ENCODE results near the gene ATP10B.

The ATP10B gene

DNA sequence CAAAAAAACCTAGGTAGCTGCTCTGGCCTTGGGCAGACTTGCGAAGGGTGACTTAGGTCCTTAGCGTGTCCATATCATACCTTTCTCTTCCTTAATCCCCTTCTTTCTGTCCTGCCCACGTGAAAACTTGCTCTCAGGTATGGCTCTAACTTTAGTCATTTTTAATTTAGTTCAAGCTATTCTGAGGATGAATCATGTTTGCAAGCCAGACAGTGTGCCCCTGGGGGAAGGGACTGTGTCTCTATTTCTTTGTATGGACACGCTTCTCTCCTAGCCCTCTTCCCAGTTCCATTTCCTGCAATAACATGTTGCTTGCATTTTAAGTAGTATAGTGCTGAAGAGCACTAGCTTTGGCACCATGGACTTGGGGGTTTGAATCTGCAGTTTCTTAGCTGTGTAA lies 309.7 kb downstream of the ATP10B start:
- H3K4me1 ChIP-seq (ENCODE audit: control insufficient read depth in 2 of 2, insufficient read depth in 1 of 2, low read depth in 1 of 2, low read length in 2 of 2): no peaks in the 10 kb centered on the region
- H3K27me3 ChIP-seq (ENCODE audit: control insufficient read depth in 3 of 3, insufficient read depth in 3 of 3, low read depth in 1 of 3, low read length in 3 of 3): no peaks in the 10 kb centered on the region
- H3K4ac ChIP-seq (ENCODE audit: low read length): no peak overlapping the region
- H2BK5ac ChIP-seq (ENCODE audit: low read length): no peak overlapping the region
- DNase-seq (ENCODE audit: low spot score): no peak
- H4K91ac ChIP-seq (ENCODE audit: low read depth, low read length, poor library complexity): no peak overlapping the region
- H2BK15ac ChIP-seq (ENCODE audit: low read length): no peak overlapping the region
- no peak overlapping the region for H2BK120ac ChIP-seq (ENCODE audit: low read depth, low read length)
- H3K79me1 ChIP-seq (ENCODE audit: low read depth, low read length): no peaks in the 10 kb centered on the region
- H3K27ac ChIP-seq (replicated peaks; ENCODE audit: low read length): no peak overlapping the region
- H2AFZ ChIP-seq (ENCODE audit: low read length): no peak overlapping the region
- no peak overlapping the region for H3K4me3 ChIP-seq (ENCODE audit: low read length in 2 of 2)
- H3K9ac ChIP-seq (ENCODE audit: low read depth, low read length, poor library complexity): no peak overlapping the region
- H3K14ac ChIP-seq (ENCODE audit: low read length): no peak overlapping the region
- H3K4me2 ChIP-seq (ENCODE audit: insufficient read depth, low read length, poor library complexity, severe bottlenecking): no peak overlapping the region
- H2BK12ac ChIP-seq (ENCODE audit: low read length): no peak overlapping the region
- no peaks in the 10 kb centered on the region for H3K9me3 ChIP-seq (replicated peaks in 1 of 2; ENCODE audit: control insufficient read depth in 2 of 2, insufficient read depth in 1 of 2, low read depth in 1 of 2, low read length in 2 of 2)
- H2AK5ac ChIP-seq (ENCODE audit: low read depth, low read length): no peak overlapping the region
- H3K36me3 ChIP-seq (replicated peaks in 1 of 2; ENCODE audit: control insufficient read depth in 2 of 2, insufficient read depth in 2 of 2, low read length in 2 of 2): no peaks in the 10 kb centered on the region
- H3K18ac ChIP-seq (ENCODE audit: low read length): no peak overlapping the region
- no peak overlapping the region for H3K23ac ChIP-seq (ENCODE audit: low read depth, low read length, poor library complexity)
- no peak overlapping the region for H4K8ac ChIP-seq (ENCODE audit: low read depth, low read length)
- WGBS, 2 donors (ENCODE audit: extremely low coverage in 2 of 2, insufficient read length in 2 of 2, insufficient replicate concordance in 1 of 2): no CpG with 5 or more reads among the region's 4 CpGs

GRCh38 chr5:160539431-160539830 lies 312.6 kb downstream of the ATP10B start:
- no peak overlapping the region for H2BK120ac ChIP-seq (ENCODE audit: low read depth, low read length)
- no peak overlapping the region for H3K9ac ChIP-seq (ENCODE audit: low read depth, low read length, poor library complexity)
- no peak overlapping the region for H3K4ac ChIP-seq (ENCODE audit: low read length)
- no peaks in the 10 kb centered on the region for H3K9me3 ChIP-seq (replicated peaks in 1 of 2; ENCODE audit: control insufficient read depth in 2 of 2, insufficient read depth in 1 of 2, low read depth in 1 of 2, low read length in 2 of 2)
- no peak overlapping the region for H2BK5ac ChIP-seq (ENCODE audit: low read length)
- WGBS, 2 donors (ENCODE audit: extremely low coverage in 2 of 2, insufficient read length in 2 of 2, insufficient replicate concordance in 1 of 2): no CpG with 5 or more reads among the region's 1 CpG
- H3K14ac ChIP-seq (ENCODE audit: low read length): no peak overlapping the region
- DNase-seq (ENCODE audit: low spot score): no peak
- H3K27me3 ChIP-seq (ENCODE audit: control insufficient read depth in 3 of 3, insufficient read depth in 3 of 3, low read depth in 1 of 3, low read length in 3 of 3): no peaks in the 10 kb centered on the region
- H4K91ac ChIP-seq (ENCODE audit: low read depth, low read length, poor library complexity): no peak overlapping the region
- no peak overlapping the region for H3K23ac ChIP-seq (ENCODE audit: low read depth, low read length, poor library complexity)
- H2BK12ac ChIP-seq (ENCODE audit: low read length): no peak overlapping the region
- no peaks in the 10 kb centered on the region for H3K36me3 ChIP-seq (replicated peaks in 1 of 2; ENCODE audit: control insufficient read depth in 2 of 2, insufficient read depth in 2 of 2, low read length in 2 of 2)
- H3K4me3 ChIP-seq (ENCODE audit: low read length in 2 of 2): no peak overlapping the region
- H3K4me1 ChIP-seq (ENCODE audit: control insufficient read depth in 2 of 2, insufficient read depth in 1 of 2, low read depth in 1 of 2, low read length in 2 of 2): no peaks in the 10 kb centered on the region
- H3K18ac ChIP-seq (ENCODE audit: low read length): no peak overlapping the region
- no peaks in the 10 kb centered on the region for H3K79me1 ChIP-seq (ENCODE audit: low read depth, low read length)
- H3K4me2 ChIP-seq (ENCODE audit: insufficient read depth, low read length, poor library complexity, severe bottlenecking): no peak overlapping the region
- H4K8ac ChIP-seq (ENCODE audit: low read depth, low read length): no peak overlapping the region
- no peak overlapping the region for H2BK15ac ChIP-seq (ENCODE audit: low read length)
- H2AK5ac ChIP-seq (ENCODE audit: low read depth, low read length): no peak overlapping the region
- no peak overlapping the region for H3K27ac ChIP-seq (replicated peaks; ENCODE audit: low read length)
- H2AFZ ChIP-seq (ENCODE audit: low read length): no peak overlapping the region

DNA sequence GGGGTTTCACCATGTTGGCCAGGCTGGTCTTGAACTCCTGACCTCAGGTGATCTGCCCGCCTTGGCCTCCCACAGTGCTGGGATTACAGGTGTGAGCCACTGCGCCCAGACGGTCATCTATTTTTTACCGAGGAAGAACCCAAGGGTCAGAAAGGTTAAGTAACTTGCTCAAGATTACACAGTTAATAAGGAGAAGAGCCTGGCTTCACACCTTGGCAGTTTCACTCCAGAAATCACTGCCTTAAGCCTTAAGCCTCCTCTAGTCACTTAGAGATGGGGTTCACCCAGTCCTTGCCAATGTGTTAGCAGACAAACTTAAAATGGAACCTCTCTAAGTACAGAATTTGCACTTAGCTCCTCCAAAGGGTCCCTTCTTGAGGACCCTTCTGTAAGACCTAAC lies 314.1 kb downstream of the ATP10B start:
- H2AK5ac ChIP-seq (ENCODE audit: low read depth, low read length): no peak overlapping the region
- H3K4ac ChIP-seq (ENCODE audit: low read length): no peak overlapping the region
- H2AFZ ChIP-seq (ENCODE audit: low read length): no peak overlapping the region
- H3K27me3 ChIP-seq (ENCODE audit: control insufficient read depth in 3 of 3, insufficient read depth in 3 of 3, low read depth in 1 of 3, low read length in 3 of 3): no peaks in the 10 kb centered on the region
- H3K36me3 ChIP-seq (replicated peaks in 1 of 2; ENCODE audit: control insufficient read depth in 2 of 2, insufficient read depth in 2 of 2, low read length in 2 of 2): no peaks in the 10 kb centered on the region
- no peak for DNase-seq (ENCODE audit: low spot score)
- no peak overlapping the region for H4K91ac ChIP-seq (ENCODE audit: low read depth, low read length, poor library complexity)
- no peak overlapping the region for H4K8ac ChIP-seq (ENCODE audit: low read depth, low read length)
- no peak overlapping the region for H2BK15ac ChIP-seq (ENCODE audit: low read length)
- no peak overlapping the region for H2BK12ac ChIP-seq (ENCODE audit: low read length)
- no peak overlapping the region for H3K14ac ChIP-seq (ENCODE audit: low read length)
- H3K23ac ChIP-seq (ENCODE audit: low read depth, low read length, poor library complexity): no peak overlapping the region
- no peak overlapping the region for H2BK120ac ChIP-seq (ENCODE audit: low read depth, low read length)
- no peaks in the 10 kb centered on the region for H3K4me1 ChIP-seq (ENCODE audit: control insufficient read depth in 2 of 2, insufficient read depth in 1 of 2, low read depth in 1 of 2, low read length in 2 of 2)
- H3K79me1 ChIP-seq (ENCODE audit: low read depth, low read length): no peaks in the 10 kb centered on the region
- H3K4me3 ChIP-seq (ENCODE audit: low read length in 2 of 2): no peak overlapping the region
- no peak overlapping the region for H3K27ac ChIP-seq (replicated peaks; ENCODE audit: low read length)
- H2BK5ac ChIP-seq (ENCODE audit: low read length): no peak overlapping the region
- H3K9me3 ChIP-seq (replicated peaks in 1 of 2; ENCODE audit: control insufficient read depth in 2 of 2, insufficient read depth in 1 of 2, low read depth in 1 of 2, low read length in 2 of 2): no peaks in the 10 kb centered on the region
- WGBS, 2 donors (ENCODE audit: extremely low coverage in 2 of 2, insufficient read length in 2 of 2, insufficient replicate concordance in 1 of 2): no CpG with 5 or more reads among the region's 4 CpGs
- no peak overlapping the region for H3K4me2 ChIP-seq (ENCODE audit: insufficient read depth, low read length, poor library complexity, severe bottlenecking)
- no peak overlapping the region for H3K9ac ChIP-seq (ENCODE audit: low read depth, low read length, poor library complexity)
- H3K18ac ChIP-seq (ENCODE audit: low read length): no peak overlapping the region

- H3K27ac ChIP-seq (replicated peaks; ENCODE audit: low read length): no peak overlapping the region
These were observed 314.9 kb downstream of the ATP10B start for GRCh38 chr5:160537116-160537515.

More at GRCh38 chr5:160537116-160537515, 314.9 kb downstream of the ATP10B start:
- Histone ChIP-seq H3K4me1 (ENCODE audit: control insufficient read depth in 2 of 2, insufficient read depth in 1 of 2, low read depth in 1 of 2, low read length in 2 of 2) (no peaks in the 10 kb centered on the region), H3K4ac (ENCODE audit: low read length) (no peak overlapping the region), H2AK5ac (ENCODE audit: low read depth, low read length) (no peak overlapping the region), H2AFZ (ENCODE audit: low read length) (no peak overlapping the region), H3K4me2 (ENCODE audit: insufficient read depth, low read length, poor library complexity, severe bottlenecking) (no peak overlapping the region), H3K18ac (ENCODE audit: low read length) (no peak overlapping the region), H4K91ac (ENCODE audit: low read depth, low read length, poor library complexity) (no peak overlapping the region), H2BK120ac (ENCODE audit: low read depth, low read length) (no peak overlapping the region), H3K23ac (ENCODE audit: low read depth, low read length, poor library complexity) (no peak overlapping the region), H4K8ac (ENCODE audit: low read depth, low read length) (no peak overlapping the region), H3K14ac (ENCODE audit: low read length) (no peak overlapping the region), H3K9ac (ENCODE audit: low read depth, low read length, poor library complexity) (no peak overlapping the region), H2BK12ac (ENCODE audit: low read length) (no peak overlapping the region), H2BK5ac (ENCODE audit: low read length) (no peak overlapping the region), H2BK15ac (ENCODE audit: low read length) (no peak overlapping the region), H3K79me1 (ENCODE audit: low read depth, low read length) (no peaks in the 10 kb centered on the region), H3K4me3 (ENCODE audit: low read length in 2 of 2) (no peak overlapping the region), H3K36me3 (replicated peaks in 1 of 2; ENCODE audit: control insufficient read depth in 2 of 2, insufficient read depth in 2 of 2, low read length in 2 of 2) (no peaks in the 10 kb centered on the region), H3K9me3 (replicated peaks in 1 of 2; ENCODE audit: control insufficient read depth in 2 of 2, insufficient read depth in 1 of 2, low read depth in 1 of 2, low read length in 2 of 2) (no peaks in the 10 kb centered on the region), H3K27me3 (ENCODE audit: control insufficient read depth in 3 of 3, insufficient read depth in 3 of 3, low read depth in 1 of 3, low read length in 3 of 3) (no peaks in the 10 kb centered on the region)
- DNase-seq (ENCODE audit: low spot score): no peak
